ENCODE data around the gene CIART. TPM values are rescaled to one million over a fixed set of nuclear protein-coding genes. Genes with fewer than 3 reads are reported as not detected.

CIART gene
- total RNA-seq, 1 donor from 2014 or later = 3.4 TPM

GRCh38 chr1:150249936-150250335 lies 32.4 kb upstream of the CIART start:
- no peak overlapping the region for H3K4me3 Mint-ChIP-seq
- no peaks in the 10 kb centered on the region for H3K36me3 Mint-ChIP-seq (ENCODE audit: low read depth)
- H3K9me3 Mint-ChIP-seq = no peaks in the 10 kb centered on the region
- H3K27me3 Mint-ChIP-seq (ENCODE audit: insufficient read depth) = peaks cover 27% of the 10 kb centered on the region
- no peaks in the 10 kb centered on the region for H3K4me1 Mint-ChIP-seq (ENCODE audit: low read depth)
- intact Hi-C loops (cut with micrococcal nuclease) = no loop called here
- no peak overlapping the region for H3K27ac Mint-ChIP-seq
- no peak for DNase-seq (ENCODE audit: low spot score)

GRCh38 chr1:150256198-150256553 lies 26.2 kb upstream of the CIART start:
- H3K9me3 Mint-ChIP-seq = no peaks in the 10 kb centered on the region
- no peak overlapping the region for H3K27ac Mint-ChIP-seq
- no peaks in the 10 kb centered on the region for H3K36me3 Mint-ChIP-seq (ENCODE audit: low read depth)
- no peak for DNase-seq (ENCODE audit: low spot score)
- peak overlapping the region; percentile 41 for H3K4me3 Mint-ChIP-seq
- intact Hi-C loops (cut with micrococcal nuclease) = loop anchor here (5.0 kb wide), 2 partner anchors 206 to 741 kb away; no protein-coding TSS in a partner anchor
- peaks cover 19% of the 10 kb centered on the region for H3K4me1 Mint-ChIP-seq (ENCODE audit: low read depth)
- H3K27me3 Mint-ChIP-seq (ENCODE audit: insufficient read depth) = peaks cover 51% of the 10 kb centered on the region

- peaks cover 19% of the 10 kb centered on the region for H3K4me1 Mint-ChIP-seq (ENCODE audit: low read depth)
- intact Hi-C loops (cut with micrococcal nuclease) = loop anchor here (5.0 kb wide), 2 partner anchors 206 to 741 kb away; no protein-coding TSS in a partner anchor
- no peak overlapping the region for H3K4me3 Mint-ChIP-seq
Observed at GRCh38 chr1:150256554-150257341, 25.6 kb upstream of the CIART start.

GRCh38 chr1:150257624-150258585 lies 24.4 kb upstream of the CIART start, which contains the start of gene CA14:
CA14 (plus strand) TSS chr1:150257774; CDS start chr1:150258129, 355 bp downstream.
- no peak for DNase-seq (ENCODE audit: low spot score)
- no peaks in the 10 kb centered on the region for H3K36me3 Mint-ChIP-seq (ENCODE audit: low read depth)
- intact Hi-C loops (cut with micrococcal nuclease) = loop anchor here (5.0 kb wide), 2 partner anchors 204 to 739 kb away; no protein-coding TSS in a partner anchor
- H3K4me1 Mint-ChIP-seq (ENCODE audit: low read depth) = peaks cover 19% of the 10 kb centered on the region
- H3K9me3 Mint-ChIP-seq = no peaks in the 10 kb centered on the region
- peaks cover 46% of the 10 kb centered on the region for H3K27me3 Mint-ChIP-seq (ENCODE audit: insufficient read depth)
- peak within 1 kb of the TSS; percentile 5 for H3K4me3 Mint-ChIP-seq
- H3K27ac Mint-ChIP-seq = no peak within 1 kb of the TSS

More at GRCh38 chr1:150256554-150257341, 25.6 kb upstream of the CIART start:
- no peak overlapping the region for H3K27ac Mint-ChIP-seq
- H3K27me3 Mint-ChIP-seq (ENCODE audit: insufficient read depth) = peaks cover 51% of the 10 kb centered on the region
- no peaks in the 10 kb centered on the region for H3K36me3 Mint-ChIP-seq (ENCODE audit: low read depth)
- H3K9me3 Mint-ChIP-seq = no peaks in the 10 kb centered on the region
- no peak for DNase-seq (ENCODE audit: low spot score)

GRCh38 chr1:150259217-150259616 lies 23.1 kb upstream of the CIART start:
- Mint-ChIP-seq H3K4me3 (no peak overlapping the region), H3K27ac (no peak overlapping the region), H3K36me3 (ENCODE audit: low read depth) (no peaks in the 10 kb centered on the region), H3K4me1 (ENCODE audit: low read depth) (peaks cover 19% of the 10 kb centered on the region), H3K27me3 (ENCODE audit: insufficient read depth) (peaks cover 37% of the 10 kb centered on the region), H3K9me3 (no peaks in the 10 kb centered on the region)
- no peak for DNase-seq (ENCODE audit: low spot score)
- intact Hi-C loops (cut with micrococcal nuclease) = loop anchor here (5.0 kb wide), 2 partner anchors 203 to 738 kb away; no protein-coding TSS in a partner anchor

GRCh38 chr1:150259758-150260669 lies 22.3 kb upstream of the CIART start:
- no peaks in the 10 kb centered on the region for H3K36me3 Mint-ChIP-seq (ENCODE audit: low read depth)
- H3K27ac Mint-ChIP-seq = no peak overlapping the region
- H3K4me3 Mint-ChIP-seq = no peak overlapping the region
- peaks cover 19% of the 10 kb centered on the region for H3K4me1 Mint-ChIP-seq (ENCODE audit: low read depth)
- intact Hi-C loops (cut with micrococcal nuclease) = loop anchor here (5.0 kb wide), 2 partner anchors 202 to 737 kb away; no protein-coding TSS in a partner anchor
- no peaks in the 10 kb centered on the region for H3K9me3 Mint-ChIP-seq
- no peak for DNase-seq (ENCODE audit: low spot score)
- peaks cover 37% of the 10 kb centered on the region for H3K27me3 Mint-ChIP-seq (ENCODE audit: insufficient read depth)

- peaks cover 7% of the 10 kb centered on the region for H3K4me1 Mint-ChIP-seq (ENCODE audit: low read depth)
- H3K27me3 Mint-ChIP-seq (ENCODE audit: insufficient read depth) = peaks cover 32% of the 10 kb centered on the region
- H3K36me3 Mint-ChIP-seq (ENCODE audit: low read depth) = peaks cover 11% of the 10 kb centered on the region
- no peak for DNase-seq (ENCODE audit: low spot score)
- no peak overlapping the region for H3K27ac Mint-ChIP-seq
- intact Hi-C loops (cut with micrococcal nuclease) = no loop called here
- no peak overlapping the region for H3K4me3 Mint-ChIP-seq
- H3K9me3 Mint-ChIP-seq = no peaks in the 10 kb centered on the region
Observed at GRCh38 chr1:150261367-150261766, 21.0 kb upstream of the CIART start.

- no peaks in the 10 kb centered on the region for H3K9me3 Mint-ChIP-seq
- no peak overlapping the region for H3K27ac Mint-ChIP-seq
- peaks cover 19% of the 10 kb centered on the region for H3K36me3 Mint-ChIP-seq (ENCODE audit: low read depth)
- no peak overlapping the region for H3K4me3 Mint-ChIP-seq
- H3K4me1 Mint-ChIP-seq (ENCODE audit: low read depth) = peaks cover 11% of the 10 kb centered on the region
- intact Hi-C loops (cut with micrococcal nuclease) = no loop called here
- no peak for DNase-seq (ENCODE audit: low spot score)
- peaks cover 20% of the 10 kb centered on the region for H3K27me3 Mint-ChIP-seq (ENCODE audit: insufficient read depth)
Observed at GRCh38 chr1:150262388-150263320, 19.7 kb upstream of the CIART start.

- no peak for DNase-seq (ENCODE audit: low spot score)
- Mint-ChIP-seq H3K9me3 (no peaks in the 10 kb centered on the region), H3K27me3 (ENCODE audit: insufficient read depth) (peaks cover 11% of the 10 kb centered on the region), H3K27ac (no peak overlapping the region), H3K4me3 (no peak overlapping the region), H3K36me3 (ENCODE audit: low read depth) (peaks cover 25% of the 10 kb centered on the region), H3K4me1 (ENCODE audit: low read depth) (peaks cover 16% of the 10 kb centered on the region)
- intact Hi-C loops (cut with micrococcal nuclease) = no loop called here
Observed at GRCh38 chr1:150263549-150263948, 18.8 kb upstream of the CIART start.

GRCh38 chr1:150267896-150268295 lies 14.5 kb upstream of the CIART start:
- Mint-ChIP-seq H3K4me1 (ENCODE audit: low read depth) (peaks cover 30% of the 10 kb centered on the region), H3K27me3 (ENCODE audit: insufficient read depth) (peaks cover 3% of the 10 kb centered on the region), H3K27ac (peak overlapping the region; percentile 85), H3K4me3 (peak overlapping the region; percentile 93), H3K36me3 (ENCODE audit: low read depth) (peaks cover 31% of the 10 kb centered on the region), H3K9me3 (no peaks in the 10 kb centered on the region)
- intact Hi-C loops (cut with micrococcal nuclease) = loop anchor here (2.0 kb wide), 3 partner anchors 55 to 741 kb away; partner anchors contain the start of genes PRUNE1 and SF3B4
- no peak for DNase-seq (ENCODE audit: low spot score)

- Mint-ChIP-seq H3K4me1 (ENCODE audit: low read depth) (peaks cover 30% of the 10 kb centered on the region), H3K27me3 (ENCODE audit: insufficient read depth) (peaks cover 3% of the 10 kb centered on the region), H3K36me3 (ENCODE audit: low read depth) (peaks cover 31% of the 10 kb centered on the region), H3K27ac (peak overlapping the region; percentile 85), H3K4me3 (peak overlapping the region; percentile 93), H3K9me3 (no peaks in the 10 kb centered on the region)
- DNase-seq (ENCODE audit: low spot score) = peak; percentile 40
- intact Hi-C loops (cut with micrococcal nuclease) = loop anchor here (2.0 kb wide), 3 partner anchors 56 to 740 kb away; partner anchors contain the start of genes PRUNE1 and SF3B4
Observed at GRCh38 chr1:150268340-150268704, 14.0 kb upstream of the CIART start.

Measured in activated T-helper 1 cell treated with anti-CD3 and anti-CD28 coated beads, Interleukin-12 subunit alpha, Interleukin-12 subunit beta, Interleukin-2, Interleukin-4 antibody, amounts not matched to agents 30 ng/mL and 10 ng/mL and 1 ng/mL, durations not matched to agents 14 hours and 24 hours and 36 hours (primary cell).